AG04450 (cell line): ENCODE measurements around the gene NBL1. TPM values are rescaled to one million over a fixed set of nuclear protein-coding genes. Genes with fewer than 3 reads are reported as not detected.

ENCODE experiments used
- CTCF ChIA-PET: fragments of 300-600, 350-600 bp; formaldehyde crosslinking; extraction: SDS; loops from one replicate; lab custom pipeline; 2022; ENCODE audit warnings: antibody characterized with exemption, inconsistent platforms; lab: Charles Lee
- POLR2A ChIA-PET: fragments of 350-600 bp; formaldehyde crosslinking; extraction: SDS; loops from one replicate; lab custom pipeline; 2021; ENCODE audit warnings: antibody characterized with exemption, inconsistent platforms; lab: Yijun Ruan, JAX
- DNase-seq: peaks from one replicate; pipeline ENCODE4 v3.0.0-alpha.2; 2011; ENCODE audit warnings: low read depth, low spot score
- H3K27ac ChIP-seq: one replicate; pipeline ENCODE4 v1.5.1; 2012; ENCODE audit warnings: low read depth, low read length, control low read depth
- H3K27me3 ChIP-seq: one replicate; pipeline ENCODE4 v1.6.0; 2012; ENCODE audit warnings: low read length; ENCODE audit not compliant: control insufficient read depth, insufficient read depth
- H3K4me3 ChIP-seq: 2 replicates; pipeline ENCODE4 v1.5.1; 2011; ENCODE audit warnings: mild to moderate bottlenecking, low read depth, low read length, control low read depth
- H3K9me3 ChIP-seq: 2 replicates; pipeline ENCODE4 v1.5.1; 2012; ENCODE audit warnings: low read length; ENCODE audit not compliant: control insufficient read depth, insufficient read depth
- polyA plus RNA-seq: library from polyadenylated mRNA; depleted of rRNA; stranded (reverse); fragments of >200 nt; gene quantifications from 2 replicates; pipeline ENCODE4 v1.2.3, GENCODE V29; 2011
- TF ChIP-seq, protein P1 (sequence below): IDR thresholded peaks from 2 replicates; pipeline ENCODE4 v1.5.1; 2011; ENCODE audit warnings: low read depth, low read length, control low read depth, inconsistent platforms

NBL1 gene
- polyA plus RNA-seq, 1 experiment, result 151 TPM

DNA sequence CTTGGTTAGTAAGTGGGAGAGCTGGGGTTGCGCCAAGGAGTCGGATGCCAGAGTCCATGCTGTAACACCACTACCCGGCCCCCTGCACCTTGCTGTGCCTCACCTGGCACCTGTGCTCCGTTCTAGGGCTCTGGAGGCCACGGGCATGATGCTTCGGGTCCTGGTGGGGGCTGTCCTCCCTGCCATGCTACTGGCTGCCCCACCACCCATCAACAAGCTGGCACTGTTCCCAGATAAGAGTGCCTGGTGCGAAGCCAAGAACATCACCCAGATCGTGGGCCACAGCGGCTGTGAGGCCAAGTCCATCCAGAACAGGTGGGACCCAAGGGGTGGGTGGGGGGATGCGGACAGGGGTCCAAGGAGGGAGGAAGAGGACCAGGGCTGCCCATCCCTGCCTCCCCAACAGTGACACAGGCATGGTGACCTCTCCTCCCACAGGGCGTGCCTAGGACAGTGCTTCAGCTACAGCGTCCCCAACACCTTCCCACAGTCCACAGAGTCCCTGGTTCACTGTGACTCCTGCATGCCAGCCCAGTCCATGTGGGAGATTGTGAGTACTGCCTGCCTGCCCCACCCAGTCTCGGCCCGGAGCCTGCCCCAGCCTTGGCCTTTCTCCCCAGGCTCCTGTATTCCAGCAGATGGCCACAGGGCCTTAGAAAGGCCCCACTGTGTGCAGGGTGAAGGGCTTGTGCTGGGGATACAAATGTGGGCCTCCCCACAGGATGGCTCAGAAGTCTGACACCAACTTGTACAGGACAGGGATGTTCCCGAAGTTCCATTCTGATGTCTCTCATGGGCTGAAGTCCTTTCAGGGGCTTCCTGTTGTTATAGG, 11.0 kb downstream of the NBL1 start:
- no peaks in the 10 kb centered on the region for H3K27me3 ChIP-seq
- no peaks in the 10 kb centered on the region for H3K9me3 ChIP-seq
- no peak overlapping the region for H3K27ac ChIP-seq
- H3K4me3 ChIP-seq, result no peak overlapping the region
- TF ChIP-seq, protein P1, sequence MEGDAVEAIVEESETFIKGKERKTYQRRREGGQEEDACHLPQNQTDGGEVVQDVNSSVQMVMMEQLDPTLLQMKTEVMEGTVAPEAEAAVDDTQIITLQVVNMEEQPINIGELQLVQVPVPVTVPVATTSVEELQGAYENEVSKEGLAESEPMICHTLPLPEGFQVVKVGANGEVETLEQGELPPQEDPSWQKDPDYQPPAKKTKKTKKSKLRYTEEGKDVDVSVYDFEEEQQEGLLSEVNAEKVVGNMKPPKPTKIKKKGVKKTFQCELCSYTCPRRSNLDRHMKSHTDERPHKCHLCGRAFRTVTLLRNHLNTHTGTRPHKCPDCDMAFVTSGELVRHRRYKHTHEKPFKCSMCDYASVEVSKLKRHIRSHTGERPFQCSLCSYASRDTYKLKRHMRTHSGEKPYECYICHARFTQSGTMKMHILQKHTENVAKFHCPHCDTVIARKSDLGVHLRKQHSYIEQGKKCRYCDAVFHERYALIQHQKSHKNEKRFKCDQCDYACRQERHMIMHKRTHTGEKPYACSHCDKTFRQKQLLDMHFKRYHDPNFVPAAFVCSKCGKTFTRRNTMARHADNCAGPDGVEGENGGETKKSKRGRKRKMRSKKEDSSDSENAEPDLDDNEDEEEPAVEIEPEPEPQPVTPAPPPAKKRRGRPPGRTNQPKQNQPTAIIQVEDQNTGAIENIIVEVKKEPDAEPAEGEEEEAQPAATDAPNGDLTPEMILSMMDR, result no peak
- POLR2A ChIA-PET, result no interaction called here
- no peak for DNase-seq
- CTCF ChIA-PET, result interaction anchor here (1.1 to 2.3 kb wide), 13 partner anchors 8 to 423 kb away, joined by 3 to 19 read pairs (median 4); no protein-coding TSS in a partner anchor

DNA sequence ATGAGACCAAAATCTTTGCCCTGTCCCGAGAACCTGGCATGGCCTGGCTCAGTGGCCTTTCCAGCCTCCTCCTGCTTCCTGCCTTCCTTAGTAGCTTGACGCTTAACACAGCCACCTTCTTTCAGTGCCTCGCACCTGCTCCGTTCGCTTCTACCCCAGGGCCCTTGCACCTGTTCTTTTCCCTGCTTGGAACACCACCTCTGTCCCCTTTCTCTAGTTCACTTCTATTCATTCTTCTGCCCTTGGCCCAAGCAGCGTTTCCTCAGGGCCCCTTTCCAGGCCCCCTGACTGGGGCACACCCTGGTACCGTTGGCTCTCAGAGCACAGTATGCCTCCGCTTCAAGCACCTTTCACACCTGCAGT, 11.6 kb downstream of the NBL1 start:
- CTCF ChIA-PET, result no interaction called here
- no peak for DNase-seq
- TF ChIP-seq, protein P1, result no peak

DNA sequence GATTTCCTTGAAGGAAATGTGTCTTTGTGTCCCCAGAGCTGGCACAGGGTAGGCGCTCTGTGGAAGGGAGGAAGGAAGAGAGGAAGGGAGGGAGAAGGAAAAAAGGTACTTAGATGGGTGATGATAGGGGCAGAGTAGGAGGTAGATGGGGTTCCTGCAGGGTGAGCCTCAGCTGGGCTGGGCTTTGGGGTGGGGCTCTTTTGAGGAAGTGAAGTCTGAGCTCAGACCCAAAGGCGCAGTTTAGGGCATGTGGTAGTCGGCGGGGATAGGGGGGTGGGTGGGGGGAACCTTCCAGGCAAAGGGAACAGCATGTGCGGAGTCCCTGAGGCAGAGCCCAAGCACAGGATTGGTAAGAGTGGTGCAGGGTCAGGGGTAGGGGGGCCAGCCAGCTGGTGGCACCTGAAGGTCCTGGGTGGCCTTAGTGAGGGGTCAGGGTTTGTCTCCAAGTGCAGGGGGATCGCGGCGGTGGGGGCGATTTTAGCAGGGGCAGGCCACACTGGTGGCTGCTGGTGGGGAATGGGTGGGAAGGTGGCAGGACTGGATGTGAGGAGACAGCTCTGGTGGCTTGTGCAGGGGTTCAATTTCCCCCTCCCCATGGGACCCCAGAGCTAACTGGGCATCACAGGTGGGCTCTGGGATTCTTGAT, 12.1 kb downstream of the NBL1 start:
- H3K27me3 ChIP-seq, result peaks cover 2% of the 10 kb centered on the region
- H3K27ac ChIP-seq, result no peak overlapping the region
- TF ChIP-seq, protein P1, result no peak
- DNase-seq, result no peak
- CTCF ChIA-PET, result no interaction called here
- H3K9me3 ChIP-seq, result no peaks in the 10 kb centered on the region
- H3K4me3 ChIP-seq, result no peak overlapping the region
- POLR2A ChIA-PET, result no interaction called here

More for the DNA sequence above, 11.6 kb downstream of the NBL1 start:
- Histone ChIP-seq H3K4me3 (no peak overlapping the region), H3K27me3 (peaks cover under 1% of the 10 kb centered on the region), H3K27ac (no peak overlapping the region), H3K9me3 (no peaks in the 10 kb centered on the region)
- POLR2A ChIA-PET, result no interaction called here

DNA sequence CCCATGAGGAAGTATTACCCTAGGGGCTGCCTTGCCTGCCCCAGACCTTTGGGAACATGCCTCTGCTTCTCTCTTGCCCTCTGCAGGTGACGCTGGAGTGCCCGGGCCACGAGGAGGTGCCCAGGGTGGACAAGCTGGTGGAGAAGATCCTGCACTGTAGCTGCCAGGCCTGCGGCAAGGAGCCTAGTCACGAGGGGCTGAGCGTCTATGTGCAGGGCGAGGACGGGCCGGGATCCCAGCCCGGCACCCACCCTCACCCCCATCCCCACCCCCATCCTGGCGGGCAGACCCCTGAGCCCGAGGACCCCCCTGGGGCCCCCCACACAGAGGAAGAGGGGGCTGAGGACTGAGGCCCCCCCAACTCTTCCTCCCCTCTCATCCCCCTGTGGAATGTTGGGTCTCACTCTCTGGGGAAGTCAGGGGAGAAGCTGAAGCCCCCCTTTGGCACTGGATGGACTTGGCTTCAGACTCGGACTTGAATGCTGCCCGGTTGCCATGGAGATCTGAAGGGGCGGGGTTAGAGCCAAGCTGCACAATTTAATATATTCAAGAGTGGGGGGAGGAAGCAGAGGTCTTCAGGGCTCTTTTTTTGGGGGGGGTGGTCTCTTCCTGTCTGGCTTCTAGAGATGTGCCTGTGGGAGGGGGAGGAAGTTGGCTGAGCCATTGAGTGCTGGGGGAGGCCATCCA, 12.8 kb downstream of the NBL1 start:
- CTCF ChIA-PET, result interaction anchor here (0.6 kb wide), 1 partner anchor 329 kb away, joined by 4 read pairs; no protein-coding TSS in a partner anchor
- H3K27me3 ChIP-seq, result peaks cover 2% of the 10 kb centered on the region
- TF ChIP-seq, protein P1, result no peak
- no peak overlapping the region for H3K4me3 ChIP-seq
- DNase-seq, result no peak
- no peak overlapping the region for H3K27ac ChIP-seq
- POLR2A ChIA-PET, result no interaction called here
- H3K9me3 ChIP-seq, result no peaks in the 10 kb centered on the region
